ENCODE results near the gene CDH4.

Gene CDH4

DNA sequence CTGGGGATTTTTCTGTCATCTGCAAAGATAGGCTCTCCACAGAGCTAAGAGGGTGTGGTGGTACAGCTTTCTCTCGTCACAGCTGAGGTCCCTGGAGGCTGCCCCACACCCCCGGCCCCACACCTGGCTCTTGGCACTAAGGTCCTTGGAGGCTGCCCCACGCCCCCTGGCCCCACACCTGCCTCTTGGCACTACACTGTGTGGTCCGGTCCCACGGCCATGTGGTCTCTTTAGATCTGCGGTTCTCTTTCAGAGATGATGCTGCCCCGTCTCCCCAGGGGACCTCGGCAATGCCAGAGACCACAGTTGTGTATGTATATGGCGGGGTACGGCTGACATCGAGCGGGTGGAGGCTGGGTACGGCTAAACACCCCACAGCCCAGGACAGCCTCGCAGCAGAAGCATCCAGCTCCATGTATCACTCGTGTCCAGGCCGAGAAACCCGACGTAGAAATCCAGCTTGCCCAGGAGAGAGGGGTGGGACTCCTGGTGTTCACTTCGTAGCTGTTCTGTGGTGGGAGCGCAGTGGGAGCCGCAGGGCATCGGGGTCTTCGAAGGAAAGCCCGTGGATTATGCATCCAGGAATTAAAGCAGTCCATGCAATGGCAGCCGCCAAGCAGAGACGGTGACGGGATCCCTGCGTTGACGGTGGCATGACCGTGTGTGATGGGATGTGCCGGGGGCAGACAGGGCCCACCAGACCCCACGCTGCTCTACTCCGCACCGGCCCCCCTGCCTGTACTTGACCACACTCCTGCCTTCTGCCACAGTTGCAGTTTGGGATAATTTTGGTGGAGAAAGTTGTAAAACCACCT, 292.1 kb downstream of the CDH4 start:
- DNase-seq: no peak

DNA sequence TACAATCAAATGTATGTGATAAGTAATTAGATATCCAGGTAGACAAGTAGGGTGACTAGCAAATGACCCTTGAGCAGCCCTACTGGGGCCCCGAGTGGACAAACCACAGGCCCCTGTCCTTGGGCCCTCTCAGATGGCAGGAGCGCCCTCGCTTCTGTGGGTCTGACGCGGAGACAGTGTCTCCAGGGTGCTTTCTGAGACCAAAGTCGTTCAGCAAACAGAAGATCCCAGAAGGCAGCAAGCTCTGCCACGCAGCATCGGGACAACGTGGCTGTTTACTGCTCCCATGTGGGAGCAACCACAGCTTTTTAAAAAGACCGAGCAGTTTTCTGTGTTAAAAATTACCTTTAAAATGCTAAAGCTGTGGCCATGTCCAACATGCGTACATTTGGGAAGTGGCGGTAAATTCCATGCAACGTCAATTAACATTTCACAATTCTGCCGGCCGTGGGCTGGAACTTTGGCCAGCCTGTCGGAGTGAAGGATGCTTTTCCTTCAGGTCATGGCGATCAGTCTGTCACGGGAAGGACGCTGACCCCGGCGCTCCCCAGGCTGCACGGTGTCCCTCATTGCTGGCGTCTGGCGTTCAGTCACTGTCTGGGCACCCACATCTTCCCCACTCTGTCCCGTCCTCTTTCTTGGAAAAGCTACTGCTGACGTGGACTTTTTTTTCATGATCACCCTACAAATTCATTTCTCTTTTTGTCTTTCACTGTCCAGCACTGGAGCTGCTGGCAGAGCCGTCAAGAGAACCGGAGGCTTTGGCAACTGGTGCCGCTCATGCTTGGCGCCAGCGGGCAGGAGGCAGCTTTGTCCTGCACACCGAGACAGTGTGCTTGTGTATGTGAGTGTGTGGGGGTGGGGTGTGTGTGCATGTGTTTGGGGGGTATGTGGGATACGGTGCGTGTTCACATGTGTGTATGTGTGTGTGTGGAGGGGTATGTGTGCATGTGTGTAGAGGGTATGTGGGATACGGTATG, 293.1 kb downstream of the CDH4 start:
- no peak for DNase-seq

DNA sequence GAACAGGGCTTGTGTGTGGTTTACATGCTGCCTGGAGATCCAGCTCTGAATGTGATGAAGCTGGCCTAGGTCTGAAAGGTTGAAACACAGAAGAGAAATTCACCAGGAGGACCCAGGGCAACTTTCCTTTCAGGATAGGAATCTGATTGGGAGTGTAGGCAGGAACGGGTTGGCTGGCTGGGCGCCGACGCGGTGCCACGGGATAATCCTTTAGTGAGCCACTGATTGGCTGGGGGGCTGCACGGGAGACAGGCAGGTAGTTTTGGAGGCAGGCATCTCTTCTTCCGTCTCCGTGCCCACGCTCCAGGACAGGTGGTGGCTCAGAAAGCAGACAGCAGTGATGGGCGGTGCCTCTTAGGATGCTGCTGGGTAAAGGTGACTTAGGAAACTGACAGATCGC, 294.6 kb downstream of the CDH4 start:
- no peak for DNase-seq

DNA sequence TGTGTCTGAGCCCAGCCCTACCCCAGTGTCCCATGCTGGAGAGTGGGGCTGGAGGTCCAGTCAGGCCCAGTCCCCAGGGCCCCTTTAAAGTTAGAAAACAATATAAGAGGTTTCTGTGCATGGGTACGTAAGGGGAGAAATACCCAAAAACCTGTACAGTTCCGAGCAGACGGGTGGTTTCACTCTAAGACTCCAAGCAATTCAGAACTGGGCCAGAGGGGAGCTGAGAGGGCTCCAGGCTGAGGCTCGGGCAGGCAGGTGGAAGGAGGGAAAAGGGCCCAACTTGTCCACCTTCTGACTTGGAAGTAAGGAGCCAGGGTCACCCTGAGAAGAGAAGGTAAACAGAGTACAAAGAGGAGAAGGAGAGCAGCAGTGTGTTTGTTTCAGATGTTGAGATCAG, 296.0 kb downstream of the CDH4 start:
- no peak for DNase-seq

DNA sequence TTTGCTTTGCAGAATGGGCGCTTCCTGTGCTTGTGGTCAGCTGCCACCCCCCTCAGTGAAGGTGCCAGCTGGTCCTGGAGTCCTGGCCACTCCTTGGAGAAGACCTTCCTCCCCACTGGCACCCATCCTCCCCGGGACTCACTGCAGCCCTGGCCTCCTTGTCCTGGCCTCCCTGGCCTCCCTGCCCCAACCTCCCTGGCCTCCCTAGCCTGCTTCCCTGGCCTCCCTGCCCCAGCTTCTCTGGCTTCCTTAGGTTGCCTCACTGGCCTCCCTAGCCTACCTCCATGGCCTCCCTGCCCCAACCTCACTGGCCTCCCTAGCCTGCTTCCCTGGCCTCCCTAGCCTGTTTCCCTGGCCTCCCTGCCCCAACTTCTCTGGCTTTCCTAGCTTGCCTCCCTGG, 297.8 kb downstream of the CDH4 start:
- DNase-seq: no peak

DNA sequence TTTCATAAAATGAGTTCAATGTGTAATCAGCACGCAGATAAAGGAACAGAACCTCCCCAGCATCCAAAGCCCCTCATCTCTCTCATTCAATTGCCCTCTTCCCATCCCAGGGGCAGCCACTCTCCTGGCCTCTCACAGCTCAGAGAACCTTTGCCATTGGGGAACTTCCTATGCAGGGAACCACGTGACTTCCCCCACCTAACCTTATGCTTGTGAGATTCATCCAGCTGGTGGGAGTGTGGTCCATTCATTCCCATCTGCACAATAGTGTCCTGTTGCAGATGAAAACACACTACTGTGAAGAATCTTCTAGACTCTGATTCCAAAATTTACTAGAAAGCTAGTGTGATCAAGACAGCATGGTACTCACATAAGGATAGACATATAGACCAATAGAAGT, 299.3 kb downstream of the CDH4 start:
- no peak for DNase-seq

DNA sequence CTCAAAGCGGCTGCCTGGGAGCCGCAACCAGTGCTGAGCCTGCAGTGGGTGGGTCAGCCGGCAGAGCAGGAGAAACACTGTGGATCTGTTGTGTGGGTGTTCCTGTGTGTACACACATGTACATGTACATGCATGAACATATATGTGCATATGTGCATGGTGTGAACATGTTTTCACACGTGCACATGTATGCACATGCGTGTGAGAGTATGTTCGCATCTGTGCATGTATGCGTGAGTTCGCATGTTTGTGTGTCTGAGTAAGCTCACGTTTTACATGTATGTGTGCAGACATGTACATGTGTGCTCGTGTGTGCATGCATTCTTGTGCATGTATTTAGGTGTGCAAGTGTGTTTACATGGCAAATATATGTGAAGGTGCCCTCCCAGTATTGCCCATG, 302.6 kb downstream of the CDH4 start:
- DNase-seq: no peak

DNA sequence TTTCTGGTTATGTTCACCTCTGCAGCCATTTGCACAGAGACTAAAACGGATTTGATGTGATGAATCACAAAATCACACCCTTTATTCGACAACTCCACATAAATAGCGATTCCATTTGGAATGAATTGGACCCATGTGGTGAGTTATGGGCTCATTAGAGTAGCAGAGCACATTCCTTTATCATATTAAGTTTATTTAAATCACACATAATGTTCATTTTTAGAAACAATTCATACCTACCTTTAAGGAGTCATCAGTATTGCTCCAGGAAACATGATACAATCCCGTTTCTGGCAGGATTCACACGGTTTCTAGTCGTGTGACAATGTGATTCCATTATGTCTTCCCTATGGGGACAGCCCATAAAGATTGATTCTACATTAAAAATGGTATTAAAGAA, 303.5 kb downstream of the CDH4 start:
- DNase-seq: no peak

DNA sequence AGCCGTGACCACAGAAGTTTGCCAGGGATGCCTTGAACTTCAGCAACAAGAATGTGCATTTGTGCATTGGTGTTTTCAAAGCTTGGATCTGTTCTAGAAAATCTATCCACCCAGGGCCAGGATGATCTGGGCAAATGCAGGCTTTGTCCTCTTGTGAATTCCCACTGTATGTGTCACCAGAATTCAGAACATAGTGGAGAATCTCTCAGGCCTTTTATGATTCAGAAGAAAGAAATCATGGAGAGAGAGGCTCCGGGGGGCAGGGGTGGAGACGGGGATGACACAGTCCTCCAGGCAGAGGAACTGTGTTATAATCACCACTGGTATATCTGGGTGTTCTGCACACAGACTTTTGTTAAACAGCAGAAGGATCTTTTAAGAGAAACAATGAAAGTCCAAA, 304.1 kb downstream of the CDH4 start:
- DNase-seq: no peak

DNA sequence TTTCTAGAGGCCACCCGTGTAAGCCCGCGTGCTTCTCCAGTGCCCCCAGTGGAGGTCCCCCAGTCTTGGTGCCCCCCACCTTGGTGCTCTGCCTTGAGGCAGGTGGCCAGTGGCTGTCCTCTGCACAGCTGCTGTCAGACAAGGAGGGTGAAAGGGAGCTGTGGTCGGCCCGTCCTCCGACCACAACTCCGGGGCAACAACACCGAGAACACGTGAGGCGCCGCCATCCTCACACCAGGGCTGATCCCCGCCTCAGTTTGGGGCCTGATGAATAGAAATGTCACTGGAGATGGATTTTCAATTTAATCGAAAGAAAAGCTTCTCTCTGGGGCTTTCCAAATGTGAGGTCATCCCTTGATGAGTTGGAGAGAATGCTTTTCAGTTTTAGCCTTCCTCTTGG, 304.6 kb downstream of the CDH4 start:
- no peak for DNase-seq

DNA sequence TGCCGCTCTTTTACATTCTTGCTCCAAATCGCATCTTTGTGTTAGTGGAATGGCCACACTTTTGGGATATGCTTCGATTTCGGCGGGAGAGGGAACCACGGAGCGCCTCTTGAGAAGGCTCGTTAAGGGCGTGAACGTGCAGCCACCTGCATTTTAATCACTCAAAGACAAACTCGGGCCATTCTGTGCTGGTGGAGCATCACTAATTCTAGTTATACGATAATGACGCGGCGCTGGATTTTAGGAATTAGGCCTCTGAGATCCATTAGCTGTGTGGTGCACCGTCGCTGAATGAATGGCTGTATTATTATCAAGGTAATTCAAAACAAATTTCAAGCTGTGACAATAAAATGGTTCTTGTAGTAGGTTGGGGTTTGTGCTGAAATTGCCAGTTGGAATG, 305.6 kb downstream of the CDH4 start:
- DNase-seq: no peak

DNA sequence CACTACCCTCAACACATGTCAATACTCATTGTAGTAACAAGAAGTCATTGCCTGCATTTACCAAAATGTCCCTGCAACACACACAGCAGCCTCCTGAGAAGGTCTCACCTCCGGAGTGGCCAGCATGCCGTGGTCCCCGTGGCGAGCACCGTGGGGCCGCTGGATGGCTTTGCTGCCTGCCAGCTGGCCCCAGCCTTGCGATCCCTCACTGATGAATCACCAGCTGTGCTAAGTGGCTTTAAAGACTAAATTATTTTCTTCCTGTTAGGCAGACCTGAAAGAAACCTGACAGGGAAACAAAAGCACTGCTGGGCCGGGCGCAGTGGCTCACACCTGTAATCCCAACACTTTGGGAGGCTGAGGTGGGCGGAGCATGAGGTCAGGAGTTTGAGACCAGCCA, 306.7 kb downstream of the CDH4 start:
- no peak for DNase-seq

DNA sequence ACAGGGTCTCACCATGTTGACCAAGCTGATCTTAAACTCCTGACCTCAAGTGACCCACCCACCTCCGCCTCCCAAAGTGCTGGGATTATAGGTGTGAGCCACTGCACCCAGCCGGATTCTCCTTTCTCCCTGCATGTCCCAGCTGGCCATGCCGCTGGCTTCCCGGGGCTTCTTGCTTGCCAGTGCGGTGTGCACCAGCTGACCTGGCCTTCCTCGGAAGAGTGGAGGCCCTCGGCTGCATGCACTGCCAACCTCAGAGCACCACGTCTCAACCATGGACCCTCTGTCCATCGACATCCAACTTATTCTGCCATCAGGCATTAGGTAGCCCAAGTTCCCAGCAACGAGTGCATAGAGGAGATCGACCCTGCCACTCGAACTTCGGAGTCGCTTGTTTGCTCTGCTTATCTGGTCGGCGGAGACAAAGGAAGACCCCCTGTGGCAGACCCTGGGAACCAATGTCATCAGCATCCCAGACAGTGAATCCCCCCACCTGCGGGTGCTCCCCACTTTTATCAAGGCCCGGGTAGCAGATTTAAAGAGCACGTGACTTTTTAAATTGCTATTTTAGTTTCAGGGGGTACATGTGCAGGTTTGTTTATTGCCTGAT, 307.8 kb downstream of the CDH4 start:
- DNase-seq: no peak

DNA sequence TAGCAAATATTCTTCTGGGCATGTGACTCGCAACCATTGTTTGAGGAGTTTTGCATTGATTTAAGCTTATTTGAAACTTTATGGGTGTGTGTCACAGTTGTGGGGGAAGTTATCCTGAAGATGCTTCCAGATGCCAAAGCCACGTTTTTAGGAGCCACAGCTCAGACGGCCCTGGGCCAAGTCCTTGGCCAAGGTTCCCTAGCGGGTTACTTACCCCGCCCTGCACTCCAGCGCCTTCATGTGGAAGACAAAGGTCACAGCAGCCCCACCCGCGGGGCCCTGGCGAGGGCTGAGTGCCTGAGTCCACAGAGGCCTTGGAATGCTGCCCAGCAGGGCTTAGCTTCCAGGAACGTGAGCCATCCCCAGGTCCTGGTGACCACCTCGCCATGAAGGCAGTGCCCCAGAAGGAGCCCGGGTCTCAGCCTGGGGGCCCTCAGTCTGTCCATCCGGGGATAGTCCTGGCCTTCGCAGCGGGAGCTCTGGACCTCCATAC, 308.3 kb downstream of the CDH4 start:
- DNase-seq: no peak

DNA sequence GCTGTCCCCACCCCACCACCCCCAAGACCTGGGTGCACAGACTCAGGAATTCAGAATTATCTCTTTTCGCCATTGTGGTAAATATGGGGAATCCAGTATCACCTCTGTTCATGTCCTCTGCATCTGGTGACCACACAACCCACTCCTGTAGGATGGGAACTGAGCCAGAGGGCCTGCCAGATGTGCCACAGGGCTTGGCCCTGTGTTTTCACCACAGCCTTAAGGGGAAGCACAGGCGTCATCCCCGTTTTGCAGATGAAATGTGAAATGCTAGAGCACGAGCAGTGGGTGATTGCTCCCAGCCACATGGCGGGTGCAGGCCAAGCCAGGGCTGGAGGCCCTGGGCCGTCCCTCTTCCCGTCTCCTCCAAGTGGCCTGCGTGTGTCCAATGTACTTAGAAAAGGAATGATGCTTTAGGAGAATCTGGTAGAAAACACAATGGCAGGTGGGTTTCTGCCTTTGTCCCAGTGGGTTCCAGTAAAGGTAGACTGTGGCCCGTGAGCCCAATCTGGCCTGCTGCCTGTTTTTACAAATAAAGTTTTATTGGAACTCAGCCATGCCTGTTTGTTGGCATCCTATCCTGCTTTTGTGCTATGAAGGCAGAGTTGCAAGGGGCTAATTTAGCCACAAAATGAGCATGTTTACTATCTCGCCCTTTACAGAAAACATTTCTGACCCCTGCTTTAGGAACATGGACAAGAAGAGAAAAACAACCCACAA, 309.2 kb downstream of the CDH4 start:
- no peak for DNase-seq

DNA sequence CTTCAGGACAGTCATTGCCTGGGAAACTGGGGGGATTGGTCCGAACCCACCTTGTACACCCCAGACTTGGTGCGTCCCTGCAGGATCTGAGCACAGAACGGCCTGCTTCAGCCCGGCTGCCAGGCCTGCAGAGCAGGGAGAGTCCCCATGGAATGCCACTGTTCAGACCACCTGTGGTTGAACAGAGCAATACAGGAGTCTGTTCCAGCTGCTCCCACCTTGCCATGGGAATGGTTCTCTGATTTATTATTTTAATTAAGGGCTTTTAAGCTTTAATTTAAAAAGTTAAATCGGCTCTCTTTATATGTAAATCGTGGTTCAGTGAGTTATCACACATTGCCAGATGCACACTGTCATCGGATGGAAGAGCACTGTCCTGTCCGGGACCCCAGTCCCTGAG, 310.4 kb downstream of the CDH4 start:
- DNase-seq: no peak

DNA sequence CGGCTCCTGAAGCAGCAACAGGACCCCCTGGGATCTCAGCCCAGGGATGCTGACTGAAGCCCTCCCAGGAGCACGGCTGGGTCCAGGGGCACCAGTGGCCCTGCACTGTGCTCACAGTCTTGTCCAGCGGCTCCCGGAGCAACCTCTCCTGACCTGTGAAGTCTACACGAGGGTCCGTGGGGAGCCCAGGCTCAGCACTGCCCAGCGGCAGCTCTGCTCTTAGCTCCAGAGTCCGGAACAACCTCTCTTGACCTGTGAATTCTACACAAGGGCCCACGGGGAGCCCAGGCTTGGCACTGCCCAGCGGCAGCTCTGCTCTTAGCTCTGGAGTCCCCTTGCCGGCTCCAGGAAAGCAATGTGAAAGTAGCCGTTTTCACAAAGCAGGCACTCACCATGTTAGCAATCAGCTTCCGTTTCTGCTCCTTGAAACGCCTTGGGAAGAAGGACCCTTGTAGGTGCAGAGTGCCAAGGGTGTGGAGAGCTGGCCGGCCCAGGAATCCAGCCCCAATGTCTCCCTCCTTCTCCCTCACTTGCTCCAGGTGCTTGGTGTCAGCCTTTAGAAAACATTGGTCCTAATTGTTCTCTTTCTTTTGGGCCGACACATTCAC, 310.9 kb downstream of the CDH4 start:
- no peak for DNase-seq

DNA sequence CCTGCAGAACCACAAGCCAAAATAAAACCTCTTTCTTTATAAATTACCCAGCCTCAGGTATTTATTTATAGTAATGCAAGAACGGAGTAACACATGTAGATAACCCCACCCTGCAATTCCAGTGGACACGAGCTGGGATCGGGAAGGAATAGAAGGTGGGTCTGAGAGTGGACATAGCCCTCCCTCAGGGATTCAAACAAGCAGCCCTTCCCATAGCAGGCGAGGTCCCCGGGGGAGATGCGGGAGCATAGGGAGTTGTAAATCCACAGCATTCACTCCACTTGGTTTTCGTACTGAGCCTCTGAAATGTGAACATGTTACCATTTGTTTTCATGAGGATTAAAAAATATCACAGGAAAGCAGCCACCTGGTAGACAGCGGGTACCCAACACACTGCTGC, 312.6 kb downstream of the CDH4 start:
- no peak for DNase-seq

DNA sequence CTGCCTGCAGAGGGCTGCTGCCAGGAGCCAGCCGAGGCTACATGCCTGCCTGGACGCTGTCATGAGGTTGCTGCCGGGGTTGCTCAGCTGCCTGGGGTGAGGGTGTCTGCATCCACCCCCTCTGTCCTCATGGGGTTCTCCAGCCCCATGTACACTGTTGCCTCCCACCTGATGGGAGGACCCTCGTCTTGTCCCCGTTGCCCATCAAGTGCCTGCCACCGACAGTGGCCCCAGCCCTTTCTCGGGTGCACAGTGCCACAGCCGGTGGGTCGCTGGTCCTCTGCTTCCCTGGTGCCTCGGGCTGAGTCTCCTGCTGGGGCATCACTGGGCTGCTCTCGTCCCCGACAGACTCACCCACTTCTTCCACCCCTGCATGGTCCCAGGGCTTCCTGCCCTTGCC, 313.7 kb downstream of the CDH4 start:
- DNase-seq: no peak

DNA sequence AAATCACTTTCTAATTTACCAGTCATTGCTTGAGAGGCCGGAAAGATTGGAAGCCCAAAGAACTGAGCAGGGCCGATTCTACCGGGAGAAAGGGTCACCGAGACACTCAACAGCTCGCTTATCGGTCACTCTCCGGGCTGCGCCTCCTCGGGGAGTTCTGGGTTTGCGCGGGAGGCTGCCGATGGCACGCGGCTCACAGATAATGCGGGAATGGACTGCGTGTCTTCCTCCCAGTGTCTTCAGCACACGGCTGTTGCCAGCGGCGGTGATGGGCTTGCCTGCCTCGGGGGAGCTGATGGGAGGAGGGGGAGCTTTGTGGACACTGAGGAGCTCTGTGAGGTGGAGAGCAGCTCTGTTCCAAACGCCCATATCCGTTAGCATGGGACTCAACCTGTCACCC, 314.6 kb downstream of the CDH4 start:
- no peak for DNase-seq

DNA sequence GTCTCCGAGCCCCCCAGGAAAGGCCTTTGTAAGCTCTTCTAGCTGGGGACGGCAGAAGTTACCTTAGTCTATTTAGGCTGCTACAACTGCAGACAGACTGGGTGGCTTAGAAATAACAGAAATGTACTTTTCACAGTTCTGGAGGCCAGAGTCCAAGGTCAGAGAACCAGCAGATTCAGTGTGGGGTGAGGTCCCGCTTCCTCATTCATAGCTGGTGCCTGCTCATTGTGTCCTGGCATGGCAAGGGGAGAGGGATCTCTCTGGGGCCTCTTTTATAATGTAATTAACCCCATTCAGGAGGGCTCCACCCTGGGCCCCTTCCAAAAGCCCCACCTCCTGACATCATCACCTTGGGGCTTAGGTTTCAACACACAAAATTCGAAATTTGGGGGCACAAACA, 315.1 kb downstream of the CDH4 start:
- no peak for DNase-seq

DNA sequence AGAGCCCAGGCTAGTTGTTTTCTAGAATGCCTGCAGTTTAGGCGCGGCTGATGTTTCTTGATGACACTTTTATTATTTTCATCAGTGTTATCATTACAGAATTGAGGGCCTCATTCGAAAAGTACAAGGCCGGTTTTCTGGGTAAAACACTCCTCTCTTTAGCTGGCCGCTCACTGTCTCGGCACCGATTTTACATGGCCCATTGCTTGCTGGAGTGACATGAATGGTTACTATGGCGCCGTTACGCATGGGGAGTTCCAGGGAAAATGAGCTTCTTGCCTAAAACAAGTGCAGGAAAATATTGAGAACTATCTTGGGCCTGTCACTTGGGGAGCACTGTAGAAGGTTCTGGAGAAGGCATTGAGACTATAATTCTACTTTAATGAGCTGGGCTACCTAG, 317.8 kb downstream of the CDH4 start:
- DNase-seq: no peak
